Activated CD8-positive, alpha-beta T cell treated with anti-CD3 and anti-CD28 coated beads for 36 hours (primary cell): ENCODE data around the gene MYH4. TPM values are rescaled to one million over a fixed set of nuclear protein-coding genes. Genes with fewer than 3 reads are reported as not detected.

ENCODE experiments used
- total RNA-seq, 2 experiments: library from RNA; stranded (reverse); gene quantifications; one replicate each; pipeline ENCODE4 v1.2.3, GENCODE V29; 2021

The MYH4 gene
- total RNA-seq, 2 experiments from 2014 or later = not detected

Other genes with a start within 250 kb of the MYH4 start
- gene MYH13, start 96.6 kb downstream of the MYH4 start, total RNA-seq = not detected
- not detected for gene MYH8, start 47.6 kb downstream of the MYH4 start, total RNA-seq
- gene MYH1, start 49.0 kb upstream of the MYH4 start, total RNA-seq = not detected
- gene MYH2, start 80.1 kb upstream of the MYH4 start, total RNA-seq = not detected
- 1 to 10 TPM; 1.8 to 4.1 TPM for gene MYH3, start 187.8 kb upstream of the MYH4 start, total RNA-seq
- gene SCO1, start 228.0 kb upstream of the MYH4 start, total RNA-seq = 10 to 100 TPM; 45.3 to 45.4 TPM
- gene ADPRM, start 228.0 kb upstream of the MYH4 start, total RNA-seq = 10 to 100 TPM; 13.0 to 13.6 TPM